CD14-positive monocyte (primary cell): Measurements from ENCODE around the gene OR11A1. TPM values are rescaled to one million over a fixed set of nuclear protein-coding genes. Genes with fewer than 3 reads are reported as not detected.
A peak's percentile ranks its signal among the peaks of the same experiment; 100 is the strongest.

ENCODE experiments used
- DNase-seq, 3 donors: peaks; one replicate each; pipeline ENCODE4 v3.0.0-alpha.2; 2011 to 2022
- H2AFZ ChIP-seq: 2 replicates; pipeline ENCODE4 v1.6.0; 2012; ENCODE audit warnings: mild to moderate bottlenecking, low read depth, low read length, inconsistent platforms; ENCODE audit not compliant: insufficient read depth, poor library complexity, severe bottlenecking
- H3K27ac ChIP-seq, 2 donors: 1 replicate in 1 of 2; 2 replicates in 1 of 2; pipeline ENCODE4 v1.5.1; 2012 to 2013; ENCODE audit warnings: low read length in 2 of 2, control low read depth in 1 of 2, inconsistent platforms in 1 of 2, low read depth in 1 of 2, mild to moderate bottlenecking in 1 of 2
- H3K27me3 ChIP-seq, 2 donors: one replicate each; pipeline versions ENCODE4 v1.6.0 to v1.6.1; 2011 to 2013; ENCODE audit warnings: low read length in 2 of 2; ENCODE audit not compliant: control insufficient read depth in 2 of 2, insufficient read depth in 2 of 2
- H3K36me3 ChIP-seq, 2 donors: replicated peaks in 1 of 2; 1 replicate in 1 of 2; 2 replicates in 1 of 2; pipeline versions ENCODE4 v1.5.1 to v1.6.1; 2012 to 2013; ENCODE audit warnings: low read length in 2 of 2, control low read depth in 1 of 2, inconsistent platforms in 1 of 2, mild to moderate bottlenecking in 1 of 2; ENCODE audit not compliant: insufficient read depth in 2 of 2, control insufficient read depth in 1 of 2
- H3K4me1 ChIP-seq, 2 donors: 1 replicate in 1 of 2; 2 replicates in 1 of 2; pipeline versions ENCODE4 v1.5.1 to v1.6.1; 2012 to 2013; ENCODE audit warnings: low read length in 2 of 2, control low read depth in 1 of 2, inconsistent platforms in 1 of 2, mild to moderate bottlenecking in 1 of 2, moderate library complexity in 1 of 2; ENCODE audit not compliant: insufficient read depth in 2 of 2, control insufficient read depth in 1 of 2
- H3K4me2 ChIP-seq: replicated peaks from 2 replicates; pipeline ENCODE3; 2012; ENCODE audit warnings: low read length, moderate library complexity, mild to moderate bottlenecking; ENCODE audit not compliant: poor library complexity, severe bottlenecking; ENCODE audit errors: extremely low read depth
- H3K4me3 ChIP-seq, 3 experiments: fragments of 200-600 bp in 1 of 3; sonication (generic) in 1 of 3; replicated peaks in 1 of 3; 1 replicate in 2 of 3; 2 replicates in 1 of 3; pipeline ENCODE4 v1.5.1; 2011 to 2013; ENCODE audit warnings: low read length in 3 of 3, mild to moderate bottlenecking in 3 of 3, control low read depth in 2 of 3, low read depth in 2 of 3, inconsistent platforms in 1 of 3, moderate library complexity in 1 of 3
- H3K79me2 ChIP-seq: 2 replicates; pipeline ENCODE4 v1.6.0; 2012; ENCODE audit warnings: mild to moderate bottlenecking, control low read depth, inconsistent platforms, low read length, moderate library complexity; ENCODE audit not compliant: insufficient read depth
- H3K9ac ChIP-seq: 2 replicates; pipeline ENCODE4 v1.6.0; 2017; ENCODE audit warnings: low read length, mild to moderate bottlenecking; ENCODE audit not compliant: insufficient read depth, poor library complexity, severe bottlenecking
- H3K9me3 ChIP-seq, 2 donors: replicated peaks in 1 of 2; 1 replicate in 1 of 2; 2 replicates in 1 of 2; pipeline versions ENCODE4 v1.5.1 to v1.6.1; 2012 to 2013; ENCODE audit warnings: low read length in 2 of 2, control low read depth in 1 of 2; ENCODE audit not compliant: control insufficient read depth in 1 of 2, insufficient read depth in 1 of 2
- H4K20me1 ChIP-seq: 2 replicates; pipeline ENCODE4 v1.6.0; 2012; ENCODE audit warnings: mild to moderate bottlenecking, low read length, control low read depth, moderate library complexity; ENCODE audit not compliant: insufficient read depth
- H3K27ac Mint-ChIP-seq, 7 donors: one replicate each; pipeline ENCODE4 v1.8.0; 2020; ENCODE audit warnings: mild to moderate bottlenecking in 7 of 7, mixed read lengths in 7 of 7, moderate library complexity in 6 of 7, inconsistent platforms in 2 of 7
- H3K27me3 Mint-ChIP-seq, 3 donors: one replicate each; pipeline ENCODE4 v1.8.0; 2021 to 2022; ENCODE audit warnings: low read depth in 3 of 3, mild to moderate bottlenecking in 3 of 3, mixed read lengths in 3 of 3, moderate library complexity in 3 of 3, inconsistent platforms in 1 of 3
- H3K36me3 Mint-ChIP-seq, 2 donors: one replicate each; pipeline ENCODE4 v1.8.0; 2020; ENCODE audit warnings: mixed read lengths in 2 of 2, inconsistent platforms in 1 of 2, mild to moderate bottlenecking in 1 of 2
- H3K4me1 Mint-ChIP-seq: one replicate; pipeline ENCODE4 v1.8.0; 2020; ENCODE audit warnings: mild to moderate bottlenecking, mixed read lengths
- H3K4me3 Mint-ChIP-seq, 2 donors: one replicate each; pipeline ENCODE4 v1.8.0; 2020; ENCODE audit warnings: mild to moderate bottlenecking in 2 of 2, mixed read lengths in 2 of 2, moderate library complexity in 1 of 2
- H3K9me3 Mint-ChIP-seq, 7 donors: one replicate each; pipeline ENCODE4 v1.8.0; 2020 to 2022; ENCODE audit warnings: mixed read lengths in 7 of 7, mild to moderate bottlenecking in 6 of 7, moderate library complexity in 6 of 7, inconsistent platforms in 2 of 7
- WGBS: methylation state at CpG from one replicate; pipeline ENCODE4 v1.1.5; 2013; ENCODE audit warnings: missing lambda C conversion rate; ENCODE audit not compliant: insufficient coverage; 5-methylcytosine and 5-hydroxymethylcytosine counted together
- intact Hi-C, 2 donors: fragments of 100-400 bp; cut with micrococcal nuclease; formaldehyde crosslinking; loops; one replicate each; pipeline versions ENCODE4 v1.15.0 to v1.15.1; 2023
- polyA plus RNA-seq, 3 donors: library from polyadenylated mRNA; depleted of rRNA in 1 of 3; unstranded in 2 of 3; stranded (reverse) in 1 of 3; fragments of 300-500 nt in 2 of 3; fragments of >200 nt in 1 of 3; fragmentation: Illumina TruSeq in 2 of 3; gene quantifications; 1 replicate in 2 of 3; 2 replicates in 1 of 3; pipeline ENCODE4 v1.2.3, GENCODE V29; 2012 to 2021
- TF ChIP-seq, protein P1 (sequence below): fragments of 200-600 bp; IDR thresholded peaks from one replicate; pipeline ENCODE4 v1.8.0; 2022; ENCODE audit warnings: antibody characterized with exemption, mild to moderate bottlenecking

Gene OR11A1
- polyA plus RNA-seq, 3 donors, result not detected

DNA sequence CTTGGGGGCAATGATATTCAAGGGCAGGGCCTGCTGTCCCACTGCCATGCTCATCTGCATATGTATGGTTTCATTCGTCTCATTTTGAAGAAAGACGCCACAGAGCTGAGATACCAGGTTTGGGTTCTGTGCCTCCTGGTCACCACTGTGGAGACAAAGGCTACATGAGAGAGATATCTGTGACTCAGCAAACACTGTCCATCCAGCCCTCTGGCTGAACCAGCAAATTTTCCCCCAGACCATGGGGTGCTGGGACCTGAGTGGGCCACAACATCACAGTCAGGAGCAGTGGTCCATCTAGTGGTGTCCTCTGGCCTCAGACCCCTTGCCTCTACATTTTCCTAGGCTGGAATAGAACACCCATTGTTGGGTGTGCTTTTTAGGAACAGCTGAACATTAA, 30.8 kb upstream of the OR11A1 start, which contains the start of gene MAS1L:
Gene MAS1L, minus strand, starts transcription at position 297 of the 400 bp plus-strand sequence. Its CDS starts 54 bp downstream, at position 243.
- Histone ChIP-seq H3K79me2 (no peaks in the 10 kb centered on the region), H4K20me1 (no peaks in the 10 kb centered on the region), H3K9me3 (no peaks in the 10 kb centered on the region), H3K27ac (no peak within 1 kb of the TSS), H3K4me3 (no peak within 1 kb of the TSS), H3K4me2 (no peak within 1 kb of the TSS), H3K9ac (no peak within 1 kb of the TSS), H2AFZ (no peak within 1 kb of the TSS), H3K4me1 (no peaks in the 10 kb centered on the region), H3K27me3 (no peaks in the 10 kb centered on the region), H3K36me3 (no peaks in the 10 kb centered on the region)
- Mint-ChIP-seq H3K27me3 (peaks cover 0 to 2% (median 0%) of the 10 kb centered on the region in 3 donors), H3K27ac (peak within 1 kb of the TSS in 1 of 7 donors; percentile 64), H3K9me3 (peaks cover 0 to 1% (median 0%) of the 10 kb centered on the region in 7 donors), H3K36me3 (no peaks in the 10 kb centered on the region), H3K4me1 (peaks cover 4% of the 10 kb centered on the region), H3K4me3 (no peak within 1 kb of the TSS)
- intact Hi-C loops, result no loop called here
- no peak for DNase-seq
- TF ChIP-seq, protein P1, sequence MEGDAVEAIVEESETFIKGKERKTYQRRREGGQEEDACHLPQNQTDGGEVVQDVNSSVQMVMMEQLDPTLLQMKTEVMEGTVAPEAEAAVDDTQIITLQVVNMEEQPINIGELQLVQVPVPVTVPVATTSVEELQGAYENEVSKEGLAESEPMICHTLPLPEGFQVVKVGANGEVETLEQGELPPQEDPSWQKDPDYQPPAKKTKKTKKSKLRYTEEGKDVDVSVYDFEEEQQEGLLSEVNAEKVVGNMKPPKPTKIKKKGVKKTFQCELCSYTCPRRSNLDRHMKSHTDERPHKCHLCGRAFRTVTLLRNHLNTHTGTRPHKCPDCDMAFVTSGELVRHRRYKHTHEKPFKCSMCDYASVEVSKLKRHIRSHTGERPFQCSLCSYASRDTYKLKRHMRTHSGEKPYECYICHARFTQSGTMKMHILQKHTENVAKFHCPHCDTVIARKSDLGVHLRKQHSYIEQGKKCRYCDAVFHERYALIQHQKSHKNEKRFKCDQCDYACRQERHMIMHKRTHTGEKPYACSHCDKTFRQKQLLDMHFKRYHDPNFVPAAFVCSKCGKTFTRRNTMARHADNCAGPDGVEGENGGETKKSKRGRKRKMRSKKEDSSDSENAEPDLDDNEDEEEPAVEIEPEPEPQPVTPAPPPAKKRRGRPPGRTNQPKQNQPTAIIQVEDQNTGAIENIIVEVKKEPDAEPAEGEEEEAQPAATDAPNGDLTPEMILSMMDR, result no peak
- WGBS, result 100% methylated on average over 1 of the region's 2 CpGs

DNA sequence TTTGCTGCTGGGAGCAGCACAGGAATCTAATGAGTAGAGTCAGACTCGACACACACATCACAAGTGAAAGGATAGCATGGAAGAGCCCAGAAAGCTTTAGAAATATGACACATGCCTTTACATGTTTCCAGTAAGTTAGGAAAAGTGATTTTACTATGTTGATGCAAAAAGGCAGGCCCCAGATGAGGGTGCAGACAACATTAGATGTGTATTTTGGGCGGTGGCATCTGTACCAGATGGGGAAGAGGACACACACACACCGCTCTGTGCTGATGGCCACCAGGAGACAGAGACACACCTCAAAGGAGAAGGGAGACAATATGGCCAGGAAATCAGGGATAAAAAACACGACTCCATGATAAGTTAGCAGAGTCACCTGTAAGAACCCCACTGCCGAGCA, 30.3 kb upstream of the OR11A1 start:
- Histone ChIP-seq H3K27ac (no peak overlapping the region), H3K36me3 (no peaks in the 10 kb centered on the region), H3K27me3 (no peaks in the 10 kb centered on the region), H3K9me3 (no peaks in the 10 kb centered on the region), H3K9ac (no peak overlapping the region), H3K4me2 (no peak overlapping the region), H3K79me2 (no peaks in the 10 kb centered on the region), H4K20me1 (no peaks in the 10 kb centered on the region), H2AFZ (no peak overlapping the region), H3K4me1 (no peaks in the 10 kb centered on the region), H3K4me3 (no peak overlapping the region)
- Mint-ChIP-seq H3K36me3 (no peaks in the 10 kb centered on the region), H3K4me3 (no peak overlapping the region), H3K27ac (no peak overlapping the region), H3K27me3 (peaks cover 0 to 2% (median 0%) of the 10 kb centered on the region in 3 donors), H3K9me3 (peaks cover 0 to 3% (median 0%) of the 10 kb centered on the region in 7 donors), H3K4me1 (peaks cover 4% of the 10 kb centered on the region)
- WGBS, result 100% methylated on average over 3 of the region's 5 CpGs
- TF ChIP-seq, protein P1, result no peak
- DNase-seq, result no peak
- intact Hi-C loops, result no loop called here
